ENCODE data around the gene RGCC. TPM values are rescaled to one million over a fixed set of nuclear protein-coding genes. Genes with fewer than 3 reads are reported as not detected.

The RGCC gene
- total and polyA plus RNA-seq, 5 donors = 19.3 to 59.5 (median 28.4) TPM

DNA sequence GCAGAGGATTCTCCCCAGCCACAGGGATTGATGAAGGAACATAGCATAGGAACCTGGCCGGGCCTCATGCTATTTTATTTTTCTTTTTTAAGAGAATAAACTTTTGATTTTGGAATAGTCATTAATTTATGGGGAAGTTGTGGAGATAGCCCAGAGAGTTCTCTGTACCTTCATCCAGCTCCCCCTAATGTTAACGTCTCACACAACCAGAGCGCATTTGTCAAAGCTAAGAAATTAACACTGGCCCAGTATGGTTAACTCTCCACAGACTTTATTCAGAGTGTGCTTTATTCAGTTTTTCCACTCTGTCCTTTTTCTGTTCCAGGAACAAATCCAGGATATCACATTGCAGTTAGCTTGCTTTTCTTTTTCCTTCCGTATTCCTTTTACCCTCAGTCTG lies 59.4 kb downstream of the RGCC start:
- intact Hi-C loops (cut with DNase I) = no loop called here
- H3K27ac ChIP-seq (ENCODE audit: low read length) = no peak overlapping the region
- ATAC-seq (no peak), DNase-seq (no peak)
- no peak overlapping the region for H3K4me3 ChIP-seq (ENCODE audit: low read length)
- no peaks in the 10 kb centered on the region for H3K9me3 ChIP-seq (ENCODE audit: control insufficient read depth, low read length)
- H3K4me1 ChIP-seq (ENCODE audit: control insufficient read depth, insufficient read depth, low read length) = no peaks in the 10 kb centered on the region
- no peaks in the 10 kb centered on the region for H3K27me3 ChIP-seq (ENCODE audit: control insufficient read depth, insufficient read depth)
- WGBS = 93% methylated on average over 4 of the region's 4 CpGs

DNA sequence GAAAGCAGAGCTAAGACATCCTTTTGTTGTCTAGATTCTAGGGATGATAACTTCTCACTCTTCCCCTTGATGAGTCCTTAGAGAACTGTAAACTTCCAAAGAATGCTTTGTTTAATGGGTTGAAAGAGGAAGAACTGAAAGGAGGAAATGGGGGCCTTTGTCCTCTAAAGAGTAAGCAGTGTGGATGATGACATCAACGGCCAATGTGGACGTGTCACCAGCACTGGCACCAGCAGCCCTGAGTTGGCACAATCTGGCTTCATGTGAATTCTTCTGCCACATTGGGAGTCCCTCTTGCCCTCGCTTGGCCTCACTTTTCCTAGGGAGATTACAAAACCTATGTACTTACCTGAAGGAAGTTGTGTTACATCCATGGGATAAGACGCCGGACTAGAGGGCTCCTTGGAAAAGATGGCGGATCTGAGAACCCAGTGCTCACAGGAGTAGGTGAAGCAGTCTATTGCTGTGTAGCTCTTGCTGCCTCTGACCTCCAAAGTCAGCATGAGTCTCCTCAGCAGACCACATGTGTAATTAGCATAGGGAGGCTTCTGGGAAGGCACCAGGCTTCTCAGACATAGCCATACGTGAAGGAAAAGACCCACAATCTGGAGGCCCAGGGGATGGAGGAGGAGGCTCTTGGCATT lies 62.8 kb downstream of the RGCC start:
- Histone ChIP-seq H3K4me1 (ENCODE audit: control insufficient read depth, insufficient read depth, low read length) (no peaks in the 10 kb centered on the region), H3K27me3 (ENCODE audit: control insufficient read depth, insufficient read depth) (no peaks in the 10 kb centered on the region), H3K27ac (ENCODE audit: low read length) (no peak overlapping the region), H3K4me3 (ENCODE audit: low read length) (no peak overlapping the region), H3K9me3 (ENCODE audit: control insufficient read depth, low read length) (no peaks in the 10 kb centered on the region)
- intact Hi-C loops (cut with DNase I) = no loop called here
- ATAC-seq (no peak), DNase-seq (no peak)
- 79% methylated on average over 7 of the region's 7 CpGs for WGBS

Other genes starting within 250 kb of the RGCC start
- gene MTRF1, start 194.0 kb upstream of the RGCC start, total RNA-seq = 10 to 100 TPM; 11.0 to 14.3 (median 12.3) TPM
- gene MTRF1, start 194.0 kb upstream of the RGCC start, polyA plus RNA-seq = 12.6 TPM
- 10 to 100 TPM; 10.3 to 14.2 (median 13.4) TPM for gene NAA16, start 146.3 kb upstream of the RGCC start, total RNA-seq
- gene NAA16, start 146.3 kb upstream of the RGCC start, polyA plus RNA-seq = 6.3 TPM